GM12878 (cell line): Measurements from ENCODE around the gene SLX4IP.

Experiments used
- BCL11A ChIP-seq: IDR thresholded peaks from 2 replicates; pipeline ENCODE4 v1.6.1; 2011; ENCODE audit warnings: low read depth, low read length
- HDAC2 ChIP-seq: fragments of 200-600 bp; sonication (generic); IDR thresholded peaks from 2 replicates; pipeline ENCODE4 v1.6.1; 2017
- RFX5 ChIP-seq: IDR thresholded peaks from 2 replicates; pipeline ENCODE4 v1.6.1; 2011; ENCODE audit warnings: low read depth, low read length, improper control_type of control experiment
- SMC3 ChIP-seq: IDR thresholded peaks from 2 replicates; pipeline ENCODE4 v1.6.1; 2011; ENCODE audit warnings: low read length, improper control_type of control experiment, borderline replicate concordance
- SP1 ChIP-seq: IDR thresholded peaks from one replicate; pipeline ENCODE4 v1.6.1; 2011; ENCODE audit warnings: low read depth, low read length
- SREBF2 ChIP-seq: IDR thresholded peaks from 2 replicates; pipeline ENCODE4 v1.6.1; 2012; ENCODE audit warnings: mild to moderate bottlenecking, low read length
- YY1 ChIP-seq: IDR thresholded peaks from 2 replicates; pipeline ENCODE4 v1.6.1; 2011; ENCODE audit warnings: low read depth, mild to moderate bottlenecking, low read length
- ZNF274 ChIP-seq: IDR thresholded peaks from one replicate; pipeline ENCODE4 v1.8.0; 2011; ENCODE audit not compliant: insufficient read length, insufficient read depth
- TF ChIP-seq, protein P1 (sequence below): IDR thresholded peaks from 2 replicates; pipeline ENCODE4 v1.6.1; 2012; ENCODE audit warnings: low read depth, low read length, improper control_type of control experiment
- TF ChIP-seq, protein P2 (sequence below): IDR thresholded peaks from 2 replicates; pipeline ENCODE4 v1.6.1; 2012; ENCODE audit warnings: low read depth, low read length, improper control_type of control experiment
- TF ChIP-seq, protein P3 (sequence below), 3 experiments: IDR thresholded peaks in 2 of 3; conservative IDR thresholded peaks in 1 of 3; 2 replicates each; pipeline ENCODE4 v1.5.1; 2011; ENCODE audit warnings: low read depth in 3 of 3, low read length in 3 of 3, mild to moderate bottlenecking in 3 of 3, control low read depth in 2 of 3, moderate library complexity in 2 of 3, inconsistent platforms in 1 of 3, mixed read lengths in 1 of 3; ENCODE audit not compliant: control insufficient read depth in 2 of 3, insufficient read depth in 1 of 3; ENCODE audit errors: extremely low read depth in 1 of 3

DNA sequence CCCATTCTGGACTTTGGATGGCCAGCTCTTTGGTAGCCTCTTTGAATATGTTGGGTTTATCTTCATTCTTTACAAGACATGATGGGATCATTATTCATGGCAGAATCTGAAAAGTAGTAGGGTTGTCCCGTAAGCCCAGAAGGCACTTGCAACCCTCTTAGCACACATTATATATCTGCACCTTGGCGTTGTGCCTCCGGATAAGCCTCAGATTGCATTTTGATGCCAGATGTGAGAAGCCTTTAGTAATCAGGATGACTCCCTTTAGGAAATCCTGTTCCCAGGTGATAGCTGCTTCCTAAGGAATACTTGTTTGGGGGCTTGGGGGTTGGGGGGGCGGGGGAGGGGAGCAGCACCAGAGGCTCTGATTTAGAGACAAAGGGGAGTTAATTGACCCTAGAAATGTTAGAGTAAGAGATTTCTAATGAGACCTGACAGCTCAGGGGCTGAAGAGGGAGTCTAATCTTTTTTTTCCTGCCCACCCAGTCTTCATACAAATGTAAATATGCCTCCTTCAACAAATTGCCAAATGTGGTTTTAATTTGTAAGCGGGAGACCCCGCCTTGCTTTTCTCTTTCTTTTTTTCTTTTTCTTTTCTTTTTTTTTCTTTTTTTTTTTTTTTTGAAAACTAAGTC lies 183.6 kb downstream of the SLX4IP start:
- TF ChIP-seq SREBF2 (no peak), BCL11A (no peak), ZNF274 (no peak), SP1 (no peak), HDAC2 (no peak), SMC3 (no peak), YY1 (no peak), RFX5 (no peak)
- TF ChIP-seq, protein P1, sequence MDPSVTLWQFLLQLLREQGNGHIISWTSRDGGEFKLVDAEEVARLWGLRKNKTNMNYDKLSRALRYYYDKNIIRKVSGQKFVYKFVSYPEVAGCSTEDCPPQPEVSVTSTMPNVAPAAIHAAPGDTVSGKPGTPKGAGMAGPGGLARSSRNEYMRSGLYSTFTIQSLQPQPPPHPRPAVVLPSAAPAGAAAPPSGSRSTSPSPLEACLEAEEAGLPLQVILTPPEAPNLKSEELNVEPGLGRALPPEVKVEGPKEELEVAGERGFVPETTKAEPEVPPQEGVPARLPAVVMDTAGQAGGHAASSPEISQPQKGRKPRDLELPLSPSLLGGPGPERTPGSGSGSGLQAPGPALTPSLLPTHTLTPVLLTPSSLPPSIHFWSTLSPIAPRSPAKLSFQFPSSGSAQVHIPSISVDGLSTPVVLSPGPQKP: no peak
- TF ChIP-seq, protein P2, sequence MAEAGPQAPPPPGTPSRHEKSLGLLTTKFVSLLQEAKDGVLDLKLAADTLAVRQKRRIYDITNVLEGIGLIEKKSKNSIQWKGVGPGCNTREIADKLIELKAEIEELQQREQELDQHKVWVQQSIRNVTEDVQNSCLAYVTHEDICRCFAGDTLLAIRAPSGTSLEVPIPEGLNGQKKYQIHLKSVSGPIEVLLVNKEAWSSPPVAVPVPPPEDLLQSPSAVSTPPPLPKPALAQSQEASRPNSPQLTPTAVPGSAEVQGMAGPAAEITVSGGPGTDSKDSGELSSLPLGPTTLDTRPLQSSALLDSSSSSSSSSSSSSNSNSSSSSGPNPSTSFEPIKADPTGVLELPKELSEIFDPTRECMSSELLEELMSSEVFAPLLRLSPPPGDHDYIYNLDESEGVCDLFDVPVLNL: no peak
- TF ChIP-seq, protein P3, sequence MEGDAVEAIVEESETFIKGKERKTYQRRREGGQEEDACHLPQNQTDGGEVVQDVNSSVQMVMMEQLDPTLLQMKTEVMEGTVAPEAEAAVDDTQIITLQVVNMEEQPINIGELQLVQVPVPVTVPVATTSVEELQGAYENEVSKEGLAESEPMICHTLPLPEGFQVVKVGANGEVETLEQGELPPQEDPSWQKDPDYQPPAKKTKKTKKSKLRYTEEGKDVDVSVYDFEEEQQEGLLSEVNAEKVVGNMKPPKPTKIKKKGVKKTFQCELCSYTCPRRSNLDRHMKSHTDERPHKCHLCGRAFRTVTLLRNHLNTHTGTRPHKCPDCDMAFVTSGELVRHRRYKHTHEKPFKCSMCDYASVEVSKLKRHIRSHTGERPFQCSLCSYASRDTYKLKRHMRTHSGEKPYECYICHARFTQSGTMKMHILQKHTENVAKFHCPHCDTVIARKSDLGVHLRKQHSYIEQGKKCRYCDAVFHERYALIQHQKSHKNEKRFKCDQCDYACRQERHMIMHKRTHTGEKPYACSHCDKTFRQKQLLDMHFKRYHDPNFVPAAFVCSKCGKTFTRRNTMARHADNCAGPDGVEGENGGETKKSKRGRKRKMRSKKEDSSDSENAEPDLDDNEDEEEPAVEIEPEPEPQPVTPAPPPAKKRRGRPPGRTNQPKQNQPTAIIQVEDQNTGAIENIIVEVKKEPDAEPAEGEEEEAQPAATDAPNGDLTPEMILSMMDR (IDR thresholded peaks at IDR 0.05 in 2 of 3, conservative IDR thresholded peaks at IDR 0.05 in 1 of 3; ENCODE audit: control insufficient read depth in 2 of 3, extremely low read depth in 1 of 3, insufficient read depth in 1 of 3, low read depth in 3 of 3, low read length in 3 of 3): no peak
